GM18498 (cell line): ENCODE data around the gene ANP32E.

Source experiments
- ATAC-seq: cut with Tn5 transposase; IDR thresholded peaks from one replicate; pipeline ENCODE4 v1.9.1; 2021; ENCODE audit warnings: mild to moderate bottlenecking, moderate library complexity; ENCODE audit not compliant: unreplicated experiment

ANP32E gene

GRCh38 chr1:150173141-150173585 lies 62.7 kb downstream of the ANP32E start:
- no peak for ATAC-seq

GRCh38 chr1:150171801-150172200 lies 64.1 kb downstream of the ANP32E start:
- ATAC-seq = no peak

GRCh38 chr1:150168960-150169601 lies 66.8 kb downstream of the ANP32E start:
- ATAC-seq = no peak
